Smooth muscle cell (in vitro differentiated cells): ENCODE data around the gene HIGD2B. TPM values are rescaled to one million over a fixed set of nuclear protein-coding genes. Genes with fewer than 3 reads are reported as not detected.
"Not testable (repeated sequence)": the region's sequence is repeated elsewhere in the genome, so short reads cannot be mapped to it uniquely, and the experiment has no call there.

Experiments
- DNase-seq: peaks from one replicate; lab custom pipeline; 2025; ENCODE audit not compliant: unreplicated experiment; lab: John Stamatoyannopoulos, UW
- H2AFZ ChIP-seq: fragments of 200-600 bp; sonication (generic); 2 replicates; pipeline ENCODE4 v1.6.0; 2016; ENCODE audit warnings: antibody characterized with exemption, low read depth, mild to moderate bottlenecking
- H3F3A ChIP-seq: fragments of 200-600 bp; sonication (generic); 2 replicates; pipeline ENCODE4 v1.6.0; 2017; ENCODE audit warnings: antibody characterized with exemption, low read depth
- H3K27ac ChIP-seq: fragments of 200-600 bp; sonication (generic); 2 replicates; pipeline ENCODE4 v1.5.1; 2016; ENCODE audit warnings: low read depth, mild to moderate bottlenecking
- H3K27me3 ChIP-seq: fragments of 200-600 bp; sonication (generic); 2 replicates; pipeline ENCODE4 v1.6.1; 2016; ENCODE audit warnings: low read depth, mild to moderate bottlenecking
- H3K36me3 ChIP-seq: fragments of 200-600 bp; sonication (generic); 2 replicates; pipeline ENCODE4 v1.5.1; 2016; ENCODE audit warnings: low read depth
- H3K4me1 ChIP-seq: fragments of 200-600 bp; sonication (generic); 2 replicates; pipeline ENCODE4 v1.5.1; 2016; ENCODE audit warnings: low read depth
- H3K4me2 ChIP-seq: fragments of 200-600 bp; sonication (generic); 2 replicates; pipeline ENCODE4 v1.6.0; 2016; ENCODE audit warnings: mild to moderate bottlenecking
- H3K4me3 ChIP-seq: fragments of 200-600 bp; sonication (generic); 2 replicates; pipeline ENCODE4 v1.5.1; 2016; ENCODE audit warnings: mild to moderate bottlenecking
- H3K79me2 ChIP-seq: fragments of 200-600 bp; sonication (generic); 2 replicates; pipeline ENCODE4 v1.6.0; 2016; ENCODE audit warnings: low read depth, mild to moderate bottlenecking
- H3K9ac ChIP-seq: fragments of 200-600 bp; sonication (generic); 2 replicates; pipeline ENCODE4 v1.6.0; 2016; ENCODE audit warnings: low read depth
- H3K9me3 ChIP-seq: fragments of 200-600 bp; sonication (generic); replicated peaks from 2 replicates; pipeline ENCODE4 v1.5.1; 2016; ENCODE audit warnings: low read depth
- H4K20me1 ChIP-seq: fragments of 200-600 bp; sonication (generic); 2 replicates; pipeline ENCODE4 v1.6.0; 2016; ENCODE audit warnings: low read depth
- CTCF ChIP-seq: fragments of 200-600 bp; sonication (generic); IDR thresholded peaks from 2 replicates; pipeline ENCODE4 v1.5.1; 2017; ENCODE audit warnings: borderline replicate concordance, mild to moderate bottlenecking, antibody characterized with exemption; ENCODE audit not compliant: insufficient read depth, poor library complexity, severe bottlenecking
- WGBS: methylation state at CpG from one replicate; pipeline ENCODE4 v1.1.7; 2016; ENCODE audit warnings: low lambda C conversion rate; 5-methylcytosine and 5-hydroxymethylcytosine counted together
- polyA plus RNA-seq: library from polyadenylated mRNA; unstranded; fragments of >200 nt; fragmentation: Nextera tagmentation; extraction: Ambion mirVana; gene quantifications from 2 replicates; pipeline ENCODE4 v1.2.1, GENCODE V29; 2016
- total RNA-seq: library from RNA; depleted of rRNA; stranded (reverse); fragments of >200 nt; gene quantifications from 2 replicates; pipeline ENCODE4 v1.2.3, GENCODE V29; 2014

Gene HIGD2B
- total and polyA plus RNA-seq, 2 experiments from 2014 or later: not detected

- Histone ChIP-seq H3K27ac (no peak overlapping the region), H3K36me3 (no peaks in the 10 kb centered on the region), H3K4me1 (no peaks in the 10 kb centered on the region), H3K79me2 (no peaks in the 10 kb centered on the region), H3F3A (no peaks in the 10 kb centered on the region), H3K27me3 (no peaks in the 10 kb centered on the region), H3K9me3 (no peaks in the 10 kb centered on the region), H2AFZ (no peak overlapping the region), H3K9ac (no peak overlapping the region), H3K4me3 (no peak overlapping the region), H4K20me1 (no peaks in the 10 kb centered on the region), H3K4me2 (no peak overlapping the region)
- no peak for DNase-seq
- TF ChIP-seq CTCF: no peak
Measured at GRCh38 chr15:72727154-72727553, 41.2 kb upstream of the HIGD2B start.

- H3K36me3 ChIP-seq, H3K4me3 ChIP-seq, H2AFZ ChIP-seq, H3K79me2 ChIP-seq, H3K4me2 ChIP-seq, H3K9ac ChIP-seq, H3F3A ChIP-seq, H3K9me3 ChIP-seq, H4K20me1 ChIP-seq, H3K27ac ChIP-seq, H3K27me3 ChIP-seq, H3K4me1 ChIP-seq, DNase-seq: not testable (repeated sequence)
- 98% methylated on average over 6 of the region's 6 CpGs for WGBS
Measured at GRCh38 chr15:72725851-72726250, 39.9 kb upstream of the HIGD2B start.

- Histone ChIP-seq H3K4me2 (no peak overlapping the region), H3K79me2 (no peaks in the 10 kb centered on the region), H3K27ac (no peak overlapping the region), H3K9me3 (no peaks in the 10 kb centered on the region), H3K4me1 (no peaks in the 10 kb centered on the region), H3K36me3 (no peaks in the 10 kb centered on the region), H3K9ac (no peak overlapping the region), H3K27me3 (no peaks in the 10 kb centered on the region), H4K20me1 (no peaks in the 10 kb centered on the region), H3F3A (no peaks in the 10 kb centered on the region), H3K4me3 (no peak overlapping the region), H2AFZ (no peak overlapping the region)
- TF ChIP-seq CTCF: no peak
- 60% methylated on average over 3 of the region's 3 CpGs for WGBS
- no peak for DNase-seq
Measured at GRCh38 chr15:72725446-72725845, 39.5 kb upstream of the HIGD2B start.

GRCh38 chr15:72724028-72724427, 38.0 kb upstream of the HIGD2B start:
- 85% methylated on average over 1 of the region's 1 CpG for WGBS
- TF ChIP-seq CTCF: no peak
- no peak for DNase-seq
- H3K4me2 ChIP-seq: no peak overlapping the region
- H3K4me3 ChIP-seq: no peak overlapping the region
- no peak overlapping the region for H3K27ac ChIP-seq
- H3K4me1 ChIP-seq: no peaks in the 10 kb centered on the region
- H3K9ac ChIP-seq: no peak overlapping the region
- no peaks in the 10 kb centered on the region for H3K9me3 ChIP-seq
- H3F3A ChIP-seq: no peaks in the 10 kb centered on the region
- no peaks in the 10 kb centered on the region for H3K79me2 ChIP-seq
- no peaks in the 10 kb centered on the region for H4K20me1 ChIP-seq
- H3K27me3 ChIP-seq: no peaks in the 10 kb centered on the region
- H3K36me3 ChIP-seq: no peaks in the 10 kb centered on the region
- H2AFZ ChIP-seq: no peak overlapping the region
